PC-9 (cell line): ENCODE results near the gene CEP112. TPM values are rescaled to one million over a fixed set of nuclear protein-coding genes. Genes with fewer than 3 reads are reported as not detected.

Experiments used
- BruUV-seq: library from RNA; stranded (reverse); fragments of 400-500 nt; replicated peaks from 2 replicates; lab custom pipeline; 2021; lab: Mats Ljungman, UMichigan
- CTCF ChIA-PET: fragments of 300-600 bp; sonication (Branson Sonifier 250); formaldehyde crosslinking; loops from one replicate; lab custom pipeline; 2022; ENCODE audit warnings: antibody characterized with exemption; lab: Charles Lee
- POLR2A ChIA-PET: fragments of 300-600 bp; sonication (Branson Sonifier 250); formaldehyde crosslinking; loops from one replicate; lab custom pipeline; 2022; ENCODE audit warnings: antibody characterized with exemption; ENCODE audit not compliant: unreplicated experiment; lab: Charles Lee
- DNase-seq, 2 experiments: peaks; one replicate each; pipeline versions ENCODE4 v3.0.0 to v3.0.0-alpha.2; 2015 to 2022; ENCODE audit warnings: mixed read lengths in 1 of 2
- H2AFZ ChIP-seq: fragments of 200-600 bp; sonication (generic); 2 replicates; pipeline ENCODE4 v1.8.1; 2017; ENCODE audit warnings: antibody characterized with exemption
- H3F3A ChIP-seq: fragments of 200-600 bp; sonication (generic); 2 replicates; pipeline ENCODE4 v1.8.1; 2017; ENCODE audit warnings: antibody characterized with exemption, mild to moderate bottlenecking, low read depth; ENCODE audit not compliant: insufficient read depth
- H3K27ac ChIP-seq: fragments of 200-600 bp; sonication (generic); 2 replicates; pipeline ENCODE4 v1.6.1; 2016; ENCODE audit warnings: mixed run types
- H3K27me3 ChIP-seq: fragments of 200-600 bp; sonication (generic); 2 replicates; pipeline ENCODE4 v1.6.1; 2016; ENCODE audit warnings: low read depth, mixed run types; ENCODE audit not compliant: insufficient read depth
- H3K36me3 ChIP-seq: fragments of 200-600 bp; sonication (generic); 2 replicates; pipeline ENCODE4 v1.6.1; 2016; ENCODE audit warnings: low read depth, mixed run types
- H3K4me1 ChIP-seq: fragments of 200-600 bp; sonication (generic); replicated peaks from 2 replicates; pipeline ENCODE4 v1.6.1; 2016; ENCODE audit warnings: mixed run types; ENCODE audit not compliant: insufficient read depth
- H3K4me2 ChIP-seq: fragments of 200-600 bp; sonication (generic); 2 replicates; pipeline ENCODE4 v1.6.1; 2017; ENCODE audit warnings: mixed run types
- H3K4me3 ChIP-seq: fragments of 200-600 bp; sonication (generic); 2 replicates; pipeline ENCODE4 v1.6.1; 2016; ENCODE audit warnings: mixed run types
- H3K79me2 ChIP-seq: fragments of 200-600 bp; sonication (generic); 2 replicates; pipeline ENCODE4 v1.6.1; 2017; ENCODE audit warnings: low read depth, mixed run types
- H3K9me2 ChIP-seq: fragments of 200-600 bp; sonication (generic); 2 replicates; pipeline ENCODE4 v1.8.1; 2017; ENCODE audit warnings: mild to moderate bottlenecking; ENCODE audit not compliant: insufficient read depth
- H3K9me3 ChIP-seq: fragments of 200-600 bp; sonication (generic); 2 replicates; pipeline ENCODE4 v1.8.1; 2016; ENCODE audit warnings: low read depth; ENCODE audit not compliant: insufficient read depth
- H4K20me1 ChIP-seq: fragments of 200-600 bp; sonication (generic); 2 replicates; pipeline ENCODE4 v1.8.1; 2017; ENCODE audit not compliant: insufficient read depth
- CTCF ChIP-seq: fragments of 200-600 bp; sonication (generic); conservative IDR thresholded peaks from 2 replicates; pipeline ENCODE4 v1.6.1; 2017; ENCODE audit warnings: mixed run types, antibody characterized with exemption, mild to moderate bottlenecking, moderate library complexity
- EZH2 ChIP-seq: fragments of 200-600 bp; sonication (generic); IDR thresholded peaks from 2 replicates; pipeline ENCODE4 v1.8.0; 2017; ENCODE audit warnings: antibody characterized with exemption, low read depth
- intact Hi-C: fragments of 100-400 bp; cut with micrococcal nuclease; formaldehyde crosslinking; loops from one replicate; pipeline ENCODE4 v1.10.0; 2022; ENCODE audit not compliant: unreplicated experiment
- total RNA-seq: library from RNA; stranded (reverse); gene quantifications from 2 replicates; pipeline ENCODE4 v1.2.3, GENCODE V29; 2021

The CEP112 gene
- total RNA-seq, 1 experiment from 2014 or later, result 4.3 TPM

- no peaks in the 10 kb centered on the region for H3K9me2 ChIP-seq
- ChIA-PET POLR2A (interaction anchor here (0.7 kb wide), 1 partner anchor 195 kb away, joined by 7 read pairs; no protein-coding TSS in a partner anchor), CTCF (no interaction called here)
- no peaks in the 10 kb centered on the region for H3F3A ChIP-seq
- H3K9me3 ChIP-seq, result no peaks in the 10 kb centered on the region; the same call in 1 of the 2 replicates
- H3K27me3 ChIP-seq, result no peaks in the 10 kb centered on the region
- BruUV-seq, result no TSS peak
- no peaks in the 10 kb centered on the region for H3K4me1 ChIP-seq
- H3K4me2 ChIP-seq, result no peak overlapping the region
- no peak for DNase-seq
- H3K79me2 ChIP-seq, result no peaks in the 10 kb centered on the region
- no peak overlapping the region for H3K4me3 ChIP-seq
- intact Hi-C loops, result no loop called here
- no peak for TF ChIP-seq EZH2
- no peak for TF ChIP-seq CTCF
- H3K27ac ChIP-seq, result no peak overlapping the region
- no peak overlapping the region for H2AFZ ChIP-seq
- no peaks in the 10 kb centered on the region for H4K20me1 ChIP-seq
- no peaks in the 10 kb centered on the region for H3K36me3 ChIP-seq
These were observed 239.9 kb downstream of the CEP112 start for GRCh38 chr17:65952015-65952414.

GRCh38 chr17:65947831-65948230 is 244.1 kb downstream of the CEP112 start:
- H3K79me2 ChIP-seq, result no peaks in the 10 kb centered on the region
- H3K4me3 ChIP-seq, result no peak overlapping the region
- H3K9me3 ChIP-seq, result no peaks in the 10 kb centered on the region; the same call in 1 of the 2 replicates
- no peak overlapping the region for H3K4me2 ChIP-seq
- no peak for DNase-seq
- H3K4me1 ChIP-seq, result no peaks in the 10 kb centered on the region
- no peaks in the 10 kb centered on the region for H3K27me3 ChIP-seq
- H3K9me2 ChIP-seq, result no peaks in the 10 kb centered on the region
- H3F3A ChIP-seq, result no peaks in the 10 kb centered on the region
- no peak overlapping the region for H2AFZ ChIP-seq
- no peak overlapping the region for H3K27ac ChIP-seq
- BruUV-seq, result no TSS peak
- ChIA-PET POLR2A (no interaction called here), CTCF (no interaction called here)
- H3K36me3 ChIP-seq, result no peaks in the 10 kb centered on the region
- H4K20me1 ChIP-seq, result no peaks in the 10 kb centered on the region
- TF ChIP-seq EZH2 (no peak), CTCF (no peak)
- intact Hi-C loops, result no loop called here

- Histone ChIP-seq H3K9me3 (no peaks in the 10 kb centered on the region), H3K4me1 (no peaks in the 10 kb centered on the region), H3K79me2 (no peaks in the 10 kb centered on the region), H2AFZ (no peak overlapping the region), H3K4me2 (no peak overlapping the region), H3K4me3 (no peak overlapping the region), H3K27me3 (no peaks in the 10 kb centered on the region), H3F3A (no peaks in the 10 kb centered on the region), H3K27ac (no peak overlapping the region), H4K20me1 (no peaks in the 10 kb centered on the region), H3K9me2 (no peaks in the 10 kb centered on the region), H3K36me3 (no peaks in the 10 kb centered on the region)
- POLR2A ChIA-PET, result no interaction called here
- BruUV-seq, result no TSS peak
- DNase-seq, result no peak
- CTCF ChIA-PET, result no interaction called here
- intact Hi-C loops, result no loop called here
- TF ChIP-seq EZH2 (no peak), CTCF (no peak)
These were observed 249.3 kb downstream of the CEP112 start for GRCh38 chr17:65942592-65942991.
